HepG2 (cell line): ENCODE measurements around the gene EMILIN1. TPM values are rescaled to one million over a fixed set of nuclear protein-coding genes. Genes with fewer than 3 reads are reported as not detected.
A peak's percentile ranks its signal among the peaks of the same experiment; 100 is the strongest.

Source experiments
- CENPT ChIP-seq: sonication (generic); formaldehyde crosslinking; IDR thresholded peaks from 2 replicates; pipeline ENCODE4 v1.8.0; 2022; ENCODE audit warnings: low read depth, mild to moderate bottlenecking, moderate library complexity, missing genetic modification reagents
- GLMP ChIP-seq: sonication (generic); formaldehyde crosslinking; IDR thresholded peaks from 2 replicates; pipeline ENCODE4 v1.9.0; 2021; ENCODE audit warnings: missing genetic modification reagents, mild to moderate bottlenecking, borderline replicate concordance
- GMEB1 ChIP-seq: sonication (generic); formaldehyde crosslinking; IDR thresholded peaks from 2 replicates; pipeline ENCODE4 v1.5.1; 2020; ENCODE audit warnings: missing genetic modification reagents, mild to moderate bottlenecking, borderline replicate concordance
- HMGXB3 ChIP-seq: sonication (generic); formaldehyde crosslinking; IDR thresholded peaks from 2 replicates; pipeline ENCODE4 v1.4.0; 2020; ENCODE audit warnings: missing genetic modification reagents, borderline replicate concordance
- HNRNPK ChIP-seq: fragments of 200-400 bp; formaldehyde crosslinking; IDR thresholded peaks from 2 replicates; pipeline ENCODE4 v1.6.1; 2018; ENCODE audit warnings: low read length, low read depth, moderate library complexity, mild to moderate bottlenecking; ENCODE audit not compliant: poor library complexity, severe bottlenecking
- HOXD1 ChIP-seq: sonication (generic); formaldehyde crosslinking; IDR thresholded peaks from 2 replicates; pipeline ENCODE4 v1.5.0; 2020; ENCODE audit warnings: missing genetic modification reagents
- NKX3-1 ChIP-seq: sonication (generic); formaldehyde crosslinking; IDR thresholded peaks from 2 replicates; pipeline ENCODE4 v1.5.0; 2020; ENCODE audit warnings: missing genetic modification reagents
- TP53 ChIP-seq: sonication (generic); formaldehyde crosslinking; conservative IDR thresholded peaks from 2 replicates; pipeline ENCODE4 v1.4.0; 2020; ENCODE audit warnings: missing genetic modification reagents
- YEATS4 ChIP-seq: sonication (generic); formaldehyde crosslinking; IDR thresholded peaks from 2 replicates; pipeline ENCODE4 v1.4.0; 2020; ENCODE audit warnings: missing genetic modification reagents, borderline replicate concordance
- ZBTB26 ChIP-seq: IDR thresholded peaks from 2 replicates; pipeline ENCODE4 v1.6.1; 2016; ENCODE audit warnings: missing compliant biosample characterization, missing genetic modification reagents, borderline replicate concordance
- ZBTB8A ChIP-seq: sonication (generic); formaldehyde crosslinking; IDR thresholded peaks from 2 replicates; pipeline ENCODE4 v1.4.0; 2020; ENCODE audit warnings: mild to moderate bottlenecking, low read depth, missing genetic modification reagents, borderline replicate concordance
- ZNF251 ChIP-seq: sonication (generic); formaldehyde crosslinking; IDR thresholded peaks from 2 replicates; pipeline ENCODE4 v1.9.0; 2021; ENCODE audit warnings: mild to moderate bottlenecking, missing genetic modification reagents
- ZNF335 ChIP-seq: sonication (generic); formaldehyde crosslinking; IDR thresholded peaks from 2 replicates; pipeline ENCODE4 v1.4.0; 2020; ENCODE audit warnings: missing genetic modification reagents
- ZNF629 ChIP-seq: sonication (generic); formaldehyde crosslinking; conservative IDR thresholded peaks from 2 replicates; pipeline ENCODE4 v1.5.0; 2020; ENCODE audit warnings: missing genetic modification reagents
- ZNF687 ChIP-seq: sonication (generic); formaldehyde crosslinking; IDR thresholded peaks from 2 replicates; pipeline ENCODE4 v1.5.1; 2020; ENCODE audit warnings: mild to moderate bottlenecking, missing genetic modification reagents, moderate library complexity
- ZNF776 ChIP-seq: sonication (generic); formaldehyde crosslinking; IDR thresholded peaks from 2 replicates; pipeline ENCODE4 v1.4.0; 2020; ENCODE audit warnings: mild to moderate bottlenecking, missing genetic modification reagents
- polyA plus RNA-seq, 8 experiments: library from polyadenylated mRNA; depleted of rRNA in 3 of 8; stranded (reverse) in 7 of 8; unstranded in 1 of 8; fragments of >200 nt; fragmentation: Illumina TruSeq in 4 of 8; extraction: Trizol in 4 of 8; gene quantifications; 2 replicates each; pipeline versions ENCODE4 v1.2.1 to v1.2.3, GENCODE V29; 2011 to 2016; ENCODE audit warnings: low read depth in 4 of 8, missing spikeins in 1 of 8, mixed read lengths in 1 of 8; ENCODE audit not compliant: insufficient read depth in 1 of 8
- total RNA-seq, 5 experiments: library from RNA; depleted of rRNA; stranded (reverse); fragments of >200 nt; fragmentation: Illumina TruSeq; extraction: Trizol; gene quantifications; 2 replicates each; pipeline ENCODE4 v1.2.3, GENCODE V29; 2016; ENCODE audit warnings: low read depth in 1 of 5

The EMILIN1 gene
- total and polyA plus RNA-seq, 2 of the 13 experiments (the other 11 are each of a cell fraction or from before 2014, with no cell fraction given): 8.1 to 9.7 TPM

GRCh38 chr2:27071277-27071989 is 7.0 kb upstream of the EMILIN1 start, which contains the start of gene OST4 (continued):
- TF ChIP-seq HOXD1 (CRISPR knock-in tag): no peak
- peak; percentile 80 for TF ChIP-seq ZNF776
- peak; percentile 92 for TF ChIP-seq GMEB1 (CRISPR knock-in tag)
- no peak for TF ChIP-seq ZNF251 (CRISPR knock-in tag)
- TF ChIP-seq ZNF335 (CRISPR knock-in tag): no peak
- no peak for TF ChIP-seq ZBTB8A
- 0 out of 2 replicates have a peak, but pooled peaks have one; percentile 78 for TF ChIP-seq HMGXB3 (CRISPR knock-in tag)
- TF ChIP-seq HNRNPK: peak; percentile 84
- TF ChIP-seq CENPT (CRISPR knock-in tag): no peak
- no peak; the same call in 1 of the 2 replicates for TF ChIP-seq TP53 (CRISPR knock-in tag)
- TF ChIP-seq ZNF629: no peak
- peak; percentile 99 for TF ChIP-seq YEATS4 (CRISPR knock-in tag)
- 0 out of 2 replicates have a peak, but pooled peaks have one; percentile 19 for TF ChIP-seq NKX3-1 (CRISPR knock-in tag)
- TF ChIP-seq GLMP (CRISPR knock-in tag): no peak
- TF ChIP-seq ZBTB26: no peak
- peak; percentile 86 for TF ChIP-seq ZNF687
